Erythroblast (primary cell): ENCODE data around the gene FAM200B.
A peak's percentile ranks its signal among the peaks of the same experiment; 100 is the strongest.

Experiments
- DNase-seq, 2 experiments: peaks; one replicate each; lab custom pipeline; 2025; lab: John Stamatoyannopoulos, UW
- GATA1 ChIP-seq: IDR thresholded peaks from 2 replicates; pipeline ENCODE4 v1.6.1; 2011; ENCODE audit warnings: low read depth, mild to moderate bottlenecking, control low read depth, low read length, moderate library complexity
- POLR2A ChIP-seq: IDR thresholded peaks from 2 replicates; pipeline ENCODE4 v1.6.1; 2011; ENCODE audit warnings: mild to moderate bottlenecking, low read length

Gene FAM200B

DNA sequence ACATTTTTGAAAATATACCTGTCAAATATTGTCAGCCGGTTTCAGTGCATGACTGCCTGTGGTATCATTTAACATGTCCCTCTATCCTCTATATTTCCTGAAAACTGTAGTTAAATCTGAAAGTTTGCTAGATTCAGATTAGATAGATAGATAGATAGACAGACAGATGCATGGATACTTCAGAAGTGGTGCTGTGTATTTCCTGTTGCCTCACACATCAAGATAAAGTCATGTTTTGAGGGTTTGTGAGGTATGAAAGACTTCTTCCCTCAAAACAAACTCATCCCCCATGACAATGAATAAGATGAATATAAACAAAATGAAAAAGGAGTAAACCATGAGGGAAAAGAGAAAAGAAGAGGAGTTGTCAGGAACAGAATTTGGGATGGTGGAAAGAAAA lies 15.2 kb downstream of the FAM200B start:
- DNase-seq: no peak
- TF ChIP-seq GATA1: no peak
- TF ChIP-seq POLR2A: no peak

DNA sequence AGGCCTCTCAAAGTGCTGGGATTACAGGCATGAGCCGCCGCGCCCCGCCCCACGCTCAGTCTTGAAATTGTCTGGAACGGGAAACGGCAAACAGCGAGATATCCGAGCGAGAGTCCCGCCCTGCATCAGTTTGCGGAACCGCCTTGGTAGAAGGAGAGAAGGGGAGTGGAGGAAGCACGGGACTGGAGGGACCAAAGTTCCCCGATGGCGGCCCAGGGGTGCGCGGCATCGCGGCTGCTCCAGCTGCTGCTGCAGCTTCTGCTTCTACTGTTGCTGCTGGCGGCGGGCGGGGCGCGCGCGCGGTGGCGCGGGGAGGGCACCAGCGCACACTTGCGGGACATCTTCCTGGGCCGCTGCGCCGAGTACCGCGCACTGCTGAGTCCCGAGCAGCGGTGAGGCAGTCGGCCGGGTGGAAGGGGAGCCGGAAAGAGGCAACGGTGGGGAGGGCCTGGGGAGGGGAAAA lies 21.3 kb downstream of the FAM200B start, which contains the start of gene BST1:
Gene BST1 (plus strand): TSS at position 125 of the 463 bp plus-strand sequence. CDS start 80 bp downstream, at position 205.
- DNase-seq: peak; percentile 28 to 39
- no peak for TF ChIP-seq GATA1
- TF ChIP-seq POLR2A: no peak

DNA sequence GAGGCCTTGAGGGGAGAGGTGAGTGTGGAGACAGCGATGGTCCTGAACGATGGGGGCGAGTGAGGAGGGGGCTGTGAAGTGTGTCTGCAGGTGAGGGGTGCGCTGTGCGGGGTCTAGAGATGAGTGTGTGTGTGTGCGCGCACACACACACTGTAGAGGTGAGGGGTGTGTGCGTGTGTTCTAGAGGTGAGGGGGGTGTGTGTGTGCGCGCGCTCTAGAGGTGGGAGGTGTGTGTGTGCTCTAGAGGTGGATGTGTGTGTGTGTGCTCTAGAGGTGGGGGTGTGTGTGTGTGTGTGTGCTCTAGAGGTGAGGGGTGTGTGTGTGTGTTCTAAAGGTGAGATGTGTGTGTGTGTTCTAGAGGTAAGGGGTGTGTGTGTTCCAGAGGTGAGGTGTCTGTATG lies 21.8 kb downstream of the FAM200B start:
- TF ChIP-seq POLR2A (no peak), GATA1 (no peak)
- no peak for DNase-seq

DNA sequence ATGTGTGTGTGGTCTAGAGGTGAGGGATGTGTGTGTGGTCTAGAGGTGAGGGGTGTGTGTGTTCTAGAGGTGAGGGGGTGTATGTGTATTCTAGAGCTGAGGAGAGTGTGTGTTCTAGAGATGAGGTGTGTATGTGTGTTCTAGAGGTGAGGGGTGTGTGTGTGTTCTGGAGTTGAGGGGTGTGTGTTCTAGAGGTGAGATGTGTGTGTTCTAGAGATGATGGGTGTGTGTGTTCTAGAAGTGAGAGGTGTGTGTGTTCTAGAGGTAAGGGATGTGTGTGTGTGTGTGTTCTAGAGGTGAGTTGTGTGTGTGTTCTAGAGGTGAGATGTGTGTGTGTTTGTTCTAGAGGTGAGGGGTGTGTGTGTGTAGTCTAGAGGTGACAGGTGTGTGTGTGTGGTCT lies 22.5 kb downstream of the FAM200B start:
- peak in 1 of 2 experiments; percentile 7 for DNase-seq
- no peak for TF ChIP-seq GATA1
- TF ChIP-seq POLR2A: no peak

DNA sequence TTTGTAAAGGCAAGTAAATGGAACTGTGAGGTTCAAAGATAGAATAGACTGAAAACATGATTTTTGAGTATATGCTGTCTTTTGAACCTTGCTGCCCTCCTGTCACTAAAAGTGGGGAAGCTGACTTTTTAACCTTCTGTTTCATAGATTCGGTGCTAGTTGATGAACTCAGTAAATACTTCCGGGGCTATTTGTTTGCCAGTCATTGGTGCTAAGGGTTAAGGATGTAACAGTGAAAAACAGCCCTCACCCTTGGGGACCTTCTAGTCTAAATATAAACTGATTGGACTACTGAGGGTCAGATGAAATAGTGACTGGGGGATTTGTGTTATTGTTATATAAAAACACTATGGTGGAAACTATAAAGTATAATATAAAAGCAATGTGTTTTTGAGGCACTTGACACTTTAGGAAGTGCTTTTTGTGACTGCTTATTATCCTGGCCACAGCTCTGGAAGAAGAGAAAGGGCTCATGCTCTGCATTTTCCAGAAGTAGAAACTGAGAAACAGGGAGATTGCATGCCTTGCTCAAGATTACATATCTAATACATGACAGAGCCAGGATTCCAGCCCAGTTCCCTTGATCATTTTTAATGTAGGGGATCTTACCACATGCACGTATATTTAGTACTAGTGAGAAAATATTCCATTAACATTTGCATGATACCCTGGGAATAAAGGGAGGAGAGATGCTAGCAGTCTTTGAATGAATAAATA lies 25.2 kb downstream of the FAM200B start:
- DNase-seq: no peak

DNA sequence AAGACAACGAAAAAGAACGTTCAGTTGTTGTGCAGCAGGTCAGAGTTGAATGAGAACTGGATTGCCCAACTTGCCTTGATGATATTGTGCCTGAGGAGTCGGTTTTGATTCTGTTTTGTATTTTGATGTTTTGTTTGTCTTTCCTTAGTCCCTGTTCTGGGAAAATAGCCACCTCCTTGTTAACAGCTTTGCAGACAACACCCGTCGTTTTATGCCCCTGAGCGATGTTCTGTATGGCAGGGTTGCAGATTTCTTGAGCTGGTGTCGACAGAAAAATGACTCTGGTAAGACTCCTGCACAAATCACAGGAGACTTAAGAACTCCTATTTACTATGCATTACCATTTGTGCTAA lies 25.7 kb downstream of the FAM200B start:
- TF ChIP-seq GATA1 (no peak), POLR2A (no peak)
- DNase-seq: no peak

More for the DNA sequence above, 25.2 kb downstream of the FAM200B start:
- TF ChIP-seq GATA1 (no peak), POLR2A (no peak)

DNA sequence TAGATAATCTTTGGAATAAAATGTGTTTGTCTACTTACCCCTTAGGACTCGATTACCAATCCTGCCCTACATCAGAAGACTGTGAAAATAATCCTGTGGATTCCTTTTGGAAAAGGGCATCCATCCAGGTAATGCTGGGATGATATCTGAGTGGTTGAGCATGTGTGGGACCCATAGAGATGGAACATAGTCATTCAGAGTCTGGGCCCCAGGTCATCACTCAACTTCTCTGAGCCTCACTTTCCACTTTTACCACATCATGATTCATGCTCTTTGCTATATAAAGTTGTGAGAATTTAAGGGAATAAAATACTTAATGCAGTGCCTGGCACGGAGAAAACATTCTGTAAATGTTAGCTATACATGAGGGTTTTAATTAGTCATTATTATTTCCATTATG lies 30.1 kb downstream of the FAM200B start:
- no peak for DNase-seq
- TF ChIP-seq POLR2A: no peak
- TF ChIP-seq GATA1: no peak

DNA sequence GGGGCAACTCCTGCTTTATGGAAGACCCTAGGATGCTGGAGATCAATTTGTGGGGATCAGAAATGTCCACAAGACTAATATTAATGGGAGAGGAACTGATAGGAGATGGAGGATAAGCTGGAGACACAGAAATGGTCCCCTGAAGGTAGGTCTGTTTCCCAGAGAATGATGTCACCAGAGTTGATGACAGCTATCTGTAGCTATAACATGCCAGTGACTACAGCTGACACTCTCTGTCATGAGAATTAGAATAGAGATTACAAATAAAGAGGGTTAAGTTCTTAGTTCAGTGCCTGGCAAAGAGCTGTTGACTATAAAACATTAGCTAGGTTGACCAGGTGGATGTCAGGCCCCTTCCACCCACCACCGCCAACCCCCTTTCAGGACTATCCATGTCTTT lies 30.6 kb downstream of the FAM200B start:
- DNase-seq: no peak
- TF ChIP-seq GATA1 (no peak), POLR2A (no peak)

DNA sequence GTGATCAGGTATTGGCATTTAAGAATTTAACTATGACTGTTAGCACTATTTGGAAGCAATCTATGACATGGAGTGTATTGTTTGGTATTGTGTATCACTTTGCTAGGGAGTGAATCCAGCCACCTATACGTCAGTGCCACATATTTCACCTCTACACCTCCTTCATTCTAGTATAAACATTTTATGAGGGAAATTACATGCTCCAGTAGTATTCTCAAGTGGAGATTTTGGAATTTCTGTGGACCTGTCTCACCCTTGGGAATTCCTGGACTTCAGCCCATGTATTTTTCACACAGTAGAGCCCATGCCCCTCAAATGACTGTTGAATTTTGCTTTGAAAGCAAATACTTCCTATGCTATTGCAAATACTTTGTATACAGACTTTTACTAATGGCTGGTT lies 32.5 kb downstream of the FAM200B start:
- no peak for TF ChIP-seq POLR2A
- no peak for TF ChIP-seq GATA1

DNA sequence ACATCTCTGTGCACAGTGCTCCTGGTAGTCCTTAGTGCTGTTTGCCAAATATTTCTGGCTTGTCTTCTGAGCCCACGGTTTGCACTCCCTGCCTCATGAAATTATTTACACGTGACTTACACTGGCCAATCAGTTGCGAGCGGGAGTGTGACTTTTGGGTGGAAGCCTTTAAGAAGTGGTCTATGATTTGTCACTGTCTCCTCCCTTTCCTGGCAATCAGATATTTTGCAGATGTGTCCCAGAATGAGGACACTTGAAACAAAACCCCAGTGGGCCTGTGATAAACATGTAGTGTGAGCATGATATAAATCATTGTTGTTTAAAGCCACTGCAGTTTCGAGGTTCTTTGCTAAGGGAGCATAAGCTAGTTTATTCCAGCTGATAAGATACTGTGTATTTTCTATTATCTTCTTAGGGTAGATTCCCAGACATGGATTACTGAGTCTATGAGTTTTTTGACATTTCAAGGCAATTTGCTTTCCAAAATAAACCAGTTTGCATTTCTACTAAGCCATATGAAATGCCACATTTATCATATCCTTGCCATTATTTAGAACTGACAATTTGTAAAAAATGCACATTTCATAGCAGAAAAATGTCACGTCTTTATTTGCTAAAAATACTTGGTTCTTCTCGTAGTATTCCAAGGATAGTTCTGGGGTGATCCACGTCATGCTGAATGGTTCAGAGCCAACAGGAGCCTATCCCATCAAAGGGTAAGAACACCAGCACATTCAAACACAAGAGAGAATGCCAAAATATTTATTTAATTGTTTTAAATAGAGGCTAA lies 33.2 kb downstream of the FAM200B start:
- TF ChIP-seq GATA1 (no peak), POLR2A (no peak)
- DNase-seq: peak in 1 of 2 experiments; percentile 3

More for the DNA sequence above, 32.5 kb downstream of the FAM200B start:
- no peak for DNase-seq

DNA sequence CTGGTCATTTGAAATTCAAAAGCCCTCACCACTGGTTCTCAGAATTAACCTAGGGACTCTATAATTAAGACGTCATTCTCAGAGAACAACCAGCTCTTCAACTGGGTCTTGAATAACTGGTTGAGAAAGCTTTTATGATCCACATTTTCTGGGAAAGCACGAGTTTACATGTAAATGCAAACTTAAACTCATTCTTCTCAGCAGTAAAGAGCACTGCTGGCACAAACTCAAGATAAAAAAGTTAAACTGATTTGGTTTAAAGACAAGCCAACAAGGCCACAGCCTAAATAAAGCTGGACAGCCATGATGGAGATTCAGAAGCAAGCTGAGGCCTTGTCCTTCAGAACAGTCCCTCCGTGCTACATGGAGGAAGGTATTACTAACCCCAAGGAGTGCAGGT lies 34.5 kb downstream of the FAM200B start:
- TF ChIP-seq POLR2A (no peak), GATA1 (no peak)
- no peak for DNase-seq

DNA sequence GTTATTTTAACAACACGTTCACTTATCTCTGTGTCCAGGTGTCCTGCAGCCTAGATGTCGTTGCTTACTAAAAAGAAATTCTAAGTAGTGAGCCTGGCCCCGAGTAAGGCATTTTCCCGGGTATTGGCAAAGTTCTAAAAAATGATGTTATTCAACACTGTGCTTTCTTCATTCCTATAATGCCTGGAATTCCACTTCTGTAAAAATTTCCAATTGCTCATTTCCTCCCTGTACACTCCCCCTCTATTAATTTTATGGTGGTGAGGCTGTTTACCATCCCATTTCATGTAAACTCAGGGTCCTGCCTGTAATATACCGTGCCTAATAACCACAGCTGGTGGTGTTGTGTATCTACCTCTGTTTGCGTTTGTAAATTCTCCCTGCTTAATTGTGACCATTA lies 35.5 kb downstream of the FAM200B start:
- no peak for DNase-seq
- TF ChIP-seq GATA1 (no peak), POLR2A (no peak)

DNA sequence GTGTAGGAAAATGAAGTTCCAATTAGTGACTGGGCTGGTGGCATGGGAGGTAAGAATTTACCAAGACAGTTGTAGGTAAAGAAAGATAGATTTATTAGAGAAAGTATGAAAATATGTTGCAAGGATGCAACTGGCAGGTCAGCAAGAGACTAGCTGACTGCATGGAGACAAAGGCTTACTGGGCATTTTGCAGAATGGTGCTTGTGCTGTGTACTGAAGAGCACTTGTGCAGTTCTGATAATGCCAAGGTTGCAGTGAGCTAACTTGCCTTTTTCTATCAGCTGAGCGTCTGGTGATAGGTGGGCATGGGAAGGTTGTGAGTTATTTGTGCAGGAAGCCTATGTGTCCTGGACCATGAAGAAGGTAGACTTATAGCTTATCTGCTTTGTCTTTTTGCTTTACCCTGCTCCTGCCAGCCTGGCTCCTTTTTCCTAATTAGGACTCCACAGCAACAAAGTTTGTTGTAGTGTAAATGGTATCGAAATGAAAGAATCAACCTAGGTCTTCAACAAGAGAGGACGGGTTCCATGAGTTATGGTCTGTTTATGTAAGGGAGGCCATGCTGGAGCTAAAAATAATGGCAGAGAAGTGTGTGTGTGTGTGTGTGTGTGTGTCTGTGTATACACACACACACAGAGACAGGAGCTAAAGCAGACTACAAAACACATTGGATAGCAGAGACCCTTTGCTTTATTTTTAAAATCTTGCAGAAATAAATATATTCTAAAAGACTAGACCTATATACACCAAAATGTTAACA lies 36.2 kb downstream of the FAM200B start:
- TF ChIP-seq GATA1: no peak
- TF ChIP-seq POLR2A: no peak
- DNase-seq: no peak

DNA sequence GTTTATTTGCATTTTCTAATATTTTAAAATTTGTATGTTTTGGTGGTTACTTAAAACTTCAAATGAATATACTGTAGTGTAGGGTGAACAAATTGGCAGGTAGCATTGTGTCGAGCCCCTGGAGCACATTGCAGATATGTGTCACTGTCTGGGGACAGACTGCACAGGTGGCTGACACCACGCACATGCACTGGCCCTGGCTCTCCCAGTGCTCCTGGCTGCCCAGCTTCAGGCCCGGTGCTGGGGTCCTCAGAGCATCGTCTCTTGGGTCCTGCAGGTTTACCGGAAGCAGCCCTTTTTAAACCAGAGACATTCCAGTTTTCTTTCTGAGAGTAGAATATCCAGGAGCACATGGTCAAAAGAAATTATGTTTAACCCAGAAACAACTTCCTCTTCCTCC lies 36.8 kb downstream of the FAM200B start:
- DNase-seq: no peak
- no peak for TF ChIP-seq GATA1
- TF ChIP-seq POLR2A: no peak
